Activated CD8-positive, alpha-beta T cell treated with anti-CD3 and anti-CD28 coated beads, Interleukin-2, amount 10 ng/mL, durations not matched to agents 7 days and 5 days (primary cell): ENCODE data around the gene BBS9. TPM values are rescaled to one million over a fixed set of nuclear protein-coding genes. Genes with fewer than 3 reads are reported as not detected.
A peak's percentile ranks its signal among the peaks of the same experiment; 100 is the strongest.

Experiments used
- ATAC-seq: fragments of 150-1000 bp; cut with Tn5 transposase; one replicate; pipeline ENCODE4 v1.10.0; 2021; ENCODE audit warnings: moderate library complexity
- CTCF ChIA-PET: fragments of 350-600 bp; sonication (Branson Sonifier 250); formaldehyde crosslinking; loops from one replicate; lab custom pipeline; 2021; ENCODE audit warnings: antibody characterized with exemption; lab: Charles Lee
- POLR2A ChIA-PET: fragments of 350-600 bp; sonication (Branson Sonifier 250); formaldehyde crosslinking; loops from one replicate; lab custom pipeline; 2021; ENCODE audit warnings: antibody characterized with exemption; lab: Charles Lee
- DNase-seq: peaks from one replicate; pipeline ENCODE4 v3.0.0-alpha.2; 2020
- H3K27ac Mint-ChIP-seq: one replicate; pipeline ENCODE4 v1.8.0; 2021; ENCODE audit warnings: mild to moderate bottlenecking, mixed read lengths
- H3K27me3 Mint-ChIP-seq: one replicate; pipeline ENCODE4 v1.8.0; 2021; ENCODE audit warnings: low read depth, mixed read lengths
- H3K36me3 Mint-ChIP-seq: one replicate; pipeline ENCODE4 v1.8.0; 2021; ENCODE audit warnings: low read depth, mixed read lengths
- H3K4me1 Mint-ChIP-seq: one replicate; pipeline ENCODE4 v1.8.0; 2021; ENCODE audit warnings: low read depth, mixed read lengths
- H3K4me3 Mint-ChIP-seq: one replicate; pipeline ENCODE4 v1.8.0; 2021; ENCODE audit warnings: mild to moderate bottlenecking, mixed read lengths
- H3K9me3 Mint-ChIP-seq: one replicate; pipeline ENCODE4 v1.8.0; 2022; ENCODE audit warnings: mixed read lengths; ENCODE audit not compliant: insufficient read depth
- total RNA-seq, 2 experiments: library from RNA; stranded (reverse); gene quantifications; one replicate each; pipeline ENCODE4 v1.2.3, GENCODE V29; 2021

Gene BBS9
- total RNA-seq, 2 experiments from 2014 or later = 7.9 to 11.8 TPM

DNA sequence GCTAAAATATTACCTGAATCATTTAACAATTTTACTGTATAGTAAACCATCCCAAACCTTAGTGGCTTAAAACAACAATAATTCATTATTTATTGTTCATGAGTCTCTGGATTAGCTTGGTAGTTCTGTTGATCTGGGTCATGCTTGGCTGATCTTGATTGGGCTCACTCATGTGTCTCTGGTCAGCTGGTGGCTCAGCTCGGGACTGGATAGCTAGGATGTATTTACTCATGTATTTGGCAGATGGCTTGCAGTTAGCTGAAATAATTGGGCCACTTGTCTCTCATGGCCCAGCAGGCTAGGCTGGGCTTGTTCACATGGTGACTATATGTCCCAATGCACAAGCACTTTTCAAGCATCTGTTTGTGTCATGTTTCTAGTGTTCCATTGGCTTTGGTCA lies 262.8 kb downstream of the BBS9 start:
- ChIA-PET CTCF (no interaction called here), POLR2A (no interaction called here)
- Mint-ChIP-seq H3K27ac (no peak overlapping the region), H3K4me1 (peaks cover 19% of the 10 kb centered on the region), H3K27me3 (no peaks in the 10 kb centered on the region), H3K4me3 (no peak overlapping the region), H3K36me3 (peaks cover 6% of the 10 kb centered on the region), H3K9me3 (peaks cover 12% of the 10 kb centered on the region)
- ATAC-seq = no peak
- no peak for DNase-seq

- peak overlapping the region; percentile 51 for H3K27ac Mint-ChIP-seq
- no peaks in the 10 kb centered on the region for H3K27me3 Mint-ChIP-seq
- H3K9me3 Mint-ChIP-seq = peaks cover 12% of the 10 kb centered on the region
- DNase-seq (no peak), ATAC-seq (peak; percentile 19)
- peaks cover 6% of the 10 kb centered on the region for H3K36me3 Mint-ChIP-seq
- no peak overlapping the region for H3K4me3 Mint-ChIP-seq
- ChIA-PET POLR2A (no interaction called here), CTCF (no interaction called here)
- H3K4me1 Mint-ChIP-seq = peaks cover 19% of the 10 kb centered on the region
Measured at GRCh38 chr7:33393770-33394169, 264.4 kb downstream of the BBS9 start.

- CTCF ChIA-PET = no interaction called here
Measured at GRCh38 chr7:33395340-33395739, 266.0 kb downstream of the BBS9 start.

DNA sequence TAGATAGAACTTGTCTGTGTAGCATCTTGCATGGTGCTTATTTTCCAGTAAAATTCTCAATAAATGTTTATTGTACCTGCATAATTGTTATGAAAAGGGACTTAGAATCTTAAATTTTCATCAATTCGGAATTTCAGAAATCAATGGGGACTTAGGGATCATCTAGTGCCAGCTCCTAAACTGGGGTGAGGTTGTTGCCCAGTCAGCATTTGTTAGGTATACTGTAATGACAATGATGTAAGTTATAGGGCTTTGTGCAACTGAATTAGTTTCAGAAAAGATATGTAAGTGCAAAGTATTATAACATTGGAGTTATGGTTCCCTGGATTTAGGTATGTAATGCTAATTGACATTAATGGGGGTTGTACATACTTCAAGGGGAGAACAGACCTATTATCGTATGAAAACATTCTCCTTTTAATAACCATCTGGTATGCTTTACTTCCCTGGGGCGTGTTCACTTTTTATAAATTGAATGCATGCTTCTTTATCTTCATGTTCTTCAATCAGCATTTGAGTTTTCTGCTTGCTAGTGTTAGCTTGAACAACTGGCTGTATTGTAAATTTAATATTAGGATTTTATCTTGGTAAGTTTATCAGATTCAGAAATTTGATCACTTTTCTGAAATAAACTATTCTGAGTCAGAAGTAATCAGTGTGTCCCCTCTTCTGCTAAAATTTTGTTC lies 270.3 kb downstream of the BBS9 start:
- ATAC-seq (no peak), DNase-seq (no peak)
- H3K9me3 Mint-ChIP-seq = peaks cover 6% of the 10 kb centered on the region
- H3K27ac Mint-ChIP-seq = no peak overlapping the region
- no peak overlapping the region for H3K4me3 Mint-ChIP-seq
- no peaks in the 10 kb centered on the region for H3K27me3 Mint-ChIP-seq
- ChIA-PET POLR2A (no interaction called here), CTCF (no interaction called here)
- H3K36me3 Mint-ChIP-seq = peaks cover 2% of the 10 kb centered on the region
- peaks cover 7% of the 10 kb centered on the region for H3K4me1 Mint-ChIP-seq

More at GRCh38 chr7:33395340-33395739, 266.0 kb downstream of the BBS9 start:
- no peak overlapping the region for H3K4me3 Mint-ChIP-seq
- H3K27ac Mint-ChIP-seq = no peak overlapping the region
- H3K27me3 Mint-ChIP-seq = no peaks in the 10 kb centered on the region
- no peak for DNase-seq
- peaks cover 12% of the 10 kb centered on the region for H3K9me3 Mint-ChIP-seq
- POLR2A ChIA-PET = no interaction called here
- peaks cover 6% of the 10 kb centered on the region for H3K36me3 Mint-ChIP-seq
- ATAC-seq = no peak
- peaks cover 19% of the 10 kb centered on the region for H3K4me1 Mint-ChIP-seq

DNA sequence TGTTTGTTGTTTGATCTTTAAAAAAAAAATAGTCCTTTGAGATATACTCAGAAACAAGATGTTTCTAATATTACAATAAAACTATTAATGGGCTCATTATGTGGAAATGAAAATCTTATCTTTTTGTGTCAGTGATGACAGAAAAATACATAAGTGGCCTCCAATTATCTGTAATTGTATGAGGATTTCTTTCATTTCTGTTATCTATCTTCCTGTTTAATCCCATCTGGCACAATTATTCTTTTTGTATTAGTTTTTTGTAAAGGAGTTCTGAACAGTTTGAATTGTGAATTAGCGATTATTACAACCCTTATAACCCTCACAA lies 270.8 kb downstream of the BBS9 start:
- ATAC-seq (no peak), DNase-seq (no peak)
- ChIA-PET CTCF (no interaction called here), POLR2A (no interaction called here)
- Mint-ChIP-seq H3K36me3 (no peaks in the 10 kb centered on the region), H3K4me3 (no peak overlapping the region), H3K27ac (no peak overlapping the region), H3K4me1 (peaks cover 7% of the 10 kb centered on the region), H3K9me3 (peaks cover 6% of the 10 kb centered on the region), H3K27me3 (no peaks in the 10 kb centered on the region)

DNA sequence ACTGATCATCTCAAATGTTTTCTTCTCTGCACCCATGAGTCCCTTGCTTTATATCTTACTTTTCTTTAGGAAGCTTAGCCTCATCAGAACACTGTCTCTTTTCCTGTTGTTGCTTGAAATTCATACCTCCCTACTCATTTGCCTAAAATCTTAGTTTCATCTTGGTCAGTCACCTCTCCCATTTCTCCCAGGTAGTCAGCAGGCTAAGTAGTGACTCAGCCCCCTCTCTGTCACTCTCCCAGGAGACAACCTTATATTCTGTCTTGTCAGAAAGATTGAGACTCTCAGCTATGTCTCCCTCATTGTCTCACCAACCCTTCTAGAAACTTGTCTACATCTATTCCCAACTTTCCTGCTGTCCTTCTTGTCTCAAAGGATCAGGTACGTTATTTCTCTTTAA lies 280.9 kb downstream of the BBS9 start:
- H3K9me3 Mint-ChIP-seq = peaks cover 8% of the 10 kb centered on the region
- H3K27me3 Mint-ChIP-seq = no peaks in the 10 kb centered on the region
- ChIA-PET POLR2A (no interaction called here), CTCF (no interaction called here)
- no peak overlapping the region for H3K27ac Mint-ChIP-seq
- H3K4me1 Mint-ChIP-seq = no peaks in the 10 kb centered on the region
- DNase-seq (no peak), ATAC-seq (no peak)
- H3K4me3 Mint-ChIP-seq = no peak overlapping the region
- no peaks in the 10 kb centered on the region for H3K36me3 Mint-ChIP-seq

DNA sequence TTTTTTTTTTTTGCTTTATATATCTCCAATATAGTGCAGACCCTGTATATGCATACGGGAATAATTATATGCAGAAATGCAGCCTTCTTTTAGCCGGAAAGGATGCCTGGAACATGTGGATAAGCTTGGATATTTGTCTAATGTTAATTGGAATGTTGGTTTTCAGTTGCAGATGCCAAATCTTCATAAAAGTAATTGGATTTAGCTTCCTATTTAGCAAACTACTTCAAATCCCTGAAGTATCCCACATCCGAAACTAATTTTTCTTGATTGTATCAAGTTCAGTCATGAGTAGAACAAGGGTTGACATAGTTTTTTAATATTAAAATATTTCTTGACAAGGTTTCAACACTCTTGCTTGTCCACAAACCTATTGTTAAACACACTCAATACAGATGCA lies 281.7 kb downstream of the BBS9 start:
- no peaks in the 10 kb centered on the region for H3K4me1 Mint-ChIP-seq
- ChIA-PET POLR2A (no interaction called here), CTCF (no interaction called here)
- H3K27ac Mint-ChIP-seq = no peak overlapping the region
- H3K9me3 Mint-ChIP-seq = peaks cover 8% of the 10 kb centered on the region
- ATAC-seq = no peak
- no peaks in the 10 kb centered on the region for H3K36me3 Mint-ChIP-seq
- no peak for DNase-seq
- H3K27me3 Mint-ChIP-seq = no peaks in the 10 kb centered on the region
- no peak overlapping the region for H3K4me3 Mint-ChIP-seq

GRCh38 chr7:33412331-33412730 lies 283.0 kb downstream of the BBS9 start:
- Mint-ChIP-seq H3K36me3 (no peaks in the 10 kb centered on the region), H3K9me3 (no peaks in the 10 kb centered on the region), H3K27me3 (no peaks in the 10 kb centered on the region), H3K4me1 (no peaks in the 10 kb centered on the region), H3K4me3 (no peak overlapping the region), H3K27ac (no peak overlapping the region)
- ATAC-seq = no peak
- CTCF ChIA-PET = no interaction called here
- POLR2A ChIA-PET = no interaction called here
- no peak for DNase-seq

DNA sequence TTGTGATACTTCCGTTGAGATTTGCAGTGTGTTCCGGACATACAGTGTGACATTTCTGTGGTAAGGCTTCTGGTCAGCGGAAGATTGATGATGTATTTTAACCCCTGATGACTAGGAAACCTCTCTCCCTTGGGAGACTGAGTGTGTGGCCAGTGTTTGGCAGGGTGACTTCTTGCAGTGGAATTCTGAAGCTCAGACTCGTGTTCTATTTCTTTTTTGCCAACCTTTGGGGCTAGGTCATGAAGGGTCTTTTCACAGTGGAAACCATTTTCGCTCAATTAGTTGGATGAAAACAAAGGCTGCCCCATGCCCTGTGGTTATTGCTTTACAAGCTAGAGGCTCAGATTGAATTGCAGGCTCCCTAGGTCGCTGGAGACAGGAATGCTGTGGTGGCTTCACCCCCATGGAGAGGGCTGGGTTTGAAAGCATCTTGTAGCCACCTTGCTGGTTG lies 288.9 kb downstream of the BBS9 start:
- Mint-ChIP-seq H3K27me3 (no peaks in the 10 kb centered on the region), H3K9me3 (no peaks in the 10 kb centered on the region), H3K27ac (no peak overlapping the region), H3K36me3 (no peaks in the 10 kb centered on the region), H3K4me1 (no peaks in the 10 kb centered on the region), H3K4me3 (no peak overlapping the region)
- ATAC-seq (no peak), DNase-seq (no peak)
- CTCF ChIA-PET = no interaction called here
- POLR2A ChIA-PET = no interaction called here

GRCh38 chr7:33420311-33420940 lies 291.1 kb downstream of the BBS9 start:
- ChIA-PET CTCF (no interaction called here), POLR2A (no interaction called here)
- ATAC-seq (no peak), DNase-seq (no peak)
- Mint-ChIP-seq H3K4me1 (no peaks in the 10 kb centered on the region), H3K27ac (no peak overlapping the region), H3K9me3 (no peaks in the 10 kb centered on the region), H3K4me3 (no peak overlapping the region), H3K36me3 (no peaks in the 10 kb centered on the region), H3K27me3 (no peaks in the 10 kb centered on the region)

DNA sequence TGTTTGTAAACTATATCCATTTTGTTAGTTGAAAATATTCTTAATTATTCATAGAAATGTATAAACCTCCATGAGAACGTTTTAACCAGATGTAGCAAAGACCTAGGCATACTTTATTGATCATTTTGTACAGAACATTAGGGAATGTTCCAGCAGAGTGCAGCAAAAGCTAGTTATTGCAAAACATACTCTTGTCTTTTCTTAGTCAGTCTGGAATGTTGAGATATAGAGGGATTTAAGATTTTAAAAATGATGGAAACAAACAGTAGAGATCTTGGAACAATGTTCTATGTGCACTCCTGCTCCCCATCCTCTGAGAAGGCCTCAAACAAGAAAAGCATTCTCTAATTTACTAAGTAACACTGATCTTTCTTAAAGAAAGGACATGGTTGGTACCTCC lies 292.1 kb downstream of the BBS9 start:
- no peaks in the 10 kb centered on the region for H3K4me1 Mint-ChIP-seq
- no peak overlapping the region for H3K4me3 Mint-ChIP-seq
- H3K27me3 Mint-ChIP-seq = no peaks in the 10 kb centered on the region
- no peak for DNase-seq
- ChIA-PET POLR2A (no interaction called here), CTCF (no interaction called here)
- H3K36me3 Mint-ChIP-seq = no peaks in the 10 kb centered on the region
- H3K27ac Mint-ChIP-seq = no peak overlapping the region
- no peak for ATAC-seq
- no peaks in the 10 kb centered on the region for H3K9me3 Mint-ChIP-seq

DNA sequence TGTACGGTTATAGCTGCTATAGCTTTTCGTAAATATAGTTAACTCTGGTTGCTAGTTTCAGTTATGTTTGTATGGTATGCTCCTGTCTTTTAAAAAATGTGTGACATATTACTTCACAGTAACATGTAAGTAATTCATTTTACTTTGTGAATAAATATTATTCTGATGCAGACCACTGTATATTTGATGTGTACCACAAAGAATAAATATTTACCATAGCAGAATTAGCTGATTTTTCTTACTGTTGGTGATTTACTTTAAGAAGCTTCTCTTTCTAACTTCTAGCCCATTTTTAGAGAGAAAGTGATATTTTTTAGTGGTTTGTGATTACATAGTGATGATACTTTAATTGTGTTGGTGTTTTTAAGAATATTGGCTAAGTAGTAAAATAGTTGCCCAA lies 292.8 kb downstream of the BBS9 start:
- Mint-ChIP-seq H3K9me3 (no peaks in the 10 kb centered on the region), H3K36me3 (no peaks in the 10 kb centered on the region), H3K4me1 (no peaks in the 10 kb centered on the region), H3K4me3 (no peak overlapping the region), H3K27me3 (no peaks in the 10 kb centered on the region), H3K27ac (no peak overlapping the region)
- ChIA-PET CTCF (interaction anchor here (1.3 kb wide), 1 partner anchor 227 kb away, joined by 4 read pairs; no protein-coding TSS in a partner anchor), POLR2A (no interaction called here)
- ATAC-seq (no peak), DNase-seq (no peak)
